HCEC 1CT (cell line): ENCODE measurements around the gene POMGNT1.

ENCODE experiments used
- DNase-seq: peaks from one replicate; pipeline ENCODE4 v3.0.0-alpha.2; 2017

POMGNT1 gene

GRCh38 chr1:46152016-46152415 lies 46.2 kb downstream of the POMGNT1 start:
- peak; percentile 19 for DNase-seq

DNA sequence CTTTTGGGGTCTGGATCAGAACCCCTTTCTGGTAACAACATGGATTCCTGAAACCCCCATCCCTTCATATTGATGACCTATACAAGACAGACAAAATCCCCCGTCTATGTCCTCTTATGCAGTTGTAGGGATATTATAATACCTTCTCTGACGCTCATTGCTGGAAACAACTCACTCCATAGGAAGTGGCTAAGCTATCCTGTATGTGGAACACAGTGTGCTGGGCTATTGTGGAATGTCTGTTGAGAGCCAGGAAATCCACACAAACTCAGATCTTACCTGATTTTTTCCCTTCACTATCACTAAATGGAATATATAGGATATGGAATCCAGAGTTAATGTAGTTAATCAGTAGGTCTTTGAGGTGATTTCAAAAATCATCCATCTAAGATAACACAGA lies 48.1 kb downstream of the POMGNT1 start:
- no peak for DNase-seq

- no peak for DNase-seq
Measured at GRCh38 chr1:46148318-46148717, 49.9 kb downstream of the POMGNT1 start.
